ENCODE measurements around the gene PNMA6A. TPM values are rescaled to one million over a fixed set of nuclear protein-coding genes. Genes with fewer than 3 reads are reported as not detected.
"Not testable (repeated sequence)": the region's sequence is repeated elsewhere in the genome, so short reads cannot be mapped to it uniquely, and the experiment has no call there.

The PNMA6A gene
- 1.0 and 1.5 TPM in 2 replicates for total RNA-seq

GRCh38 chrX:153071909-153072583 lies at the start of gene PNMA6A:
Gene PNMA6A (plus strand): TSS chrX:153072454. CDS start chrX:153073063, 609 bp downstream.
- not testable (repeated sequence) for DNase-seq (ENCODE audit: low read depth)

GRCh38 chrX:153026501-153026900 lies 45.8 kb upstream of the PNMA6A start:
- not testable (repeated sequence) for DNase-seq (ENCODE audit: low read depth)

GRCh38 chrX:153028487-153028886 lies 43.8 kb upstream of the PNMA6A start:
- DNase-seq (ENCODE audit: low read depth) = not testable (repeated sequence)

GRCh38 chrX:153029162-153029561 lies 43.1 kb upstream of the PNMA6A start:
- no peak for DNase-seq (ENCODE audit: low read depth)

GRCh38 chrX:153029875-153030274 lies 42.4 kb upstream of the PNMA6A start:
- no peak for DNase-seq (ENCODE audit: low read depth)

GRCh38 chrX:153030801-153031200 lies 41.5 kb upstream of the PNMA6A start:
- no peak for DNase-seq (ENCODE audit: low read depth)

- DNase-seq (ENCODE audit: low read depth) = peak; percentile 1
These were observed 39.7 kb upstream of the PNMA6A start for GRCh38 chrX:153032397-153033118.

GRCh38 chrX:153049093-153049492 lies 23.2 kb upstream of the PNMA6A start:
- no peak for DNase-seq (ENCODE audit: low read depth)

- no peak for DNase-seq (ENCODE audit: low read depth)
These were observed 19.7 kb upstream of the PNMA6A start for GRCh38 chrX:153052534-153052933.

- DNase-seq (ENCODE audit: low read depth) = no peak
These were observed 16.1 kb upstream of the PNMA6A start, which contains the start of gene PNMA3 for GRCh38 chrX:153055871-153056749. Gene PNMA3 (plus strand): TSS chrX:153056470. CDS start chrX:153057056, 586 bp downstream.

GRCh38 chrX:153057281-153057680 lies 15.0 kb upstream of the PNMA6A start:
- DNase-seq (ENCODE audit: low read depth) = no peak

- DNase-seq (ENCODE audit: low read depth) = no peak
These were observed 12.8 kb upstream of the PNMA6A start for GRCh38 chrX:153059191-153060094.

GRCh38 chrX:153060095-153060445 lies 12.2 kb upstream of the PNMA6A start:
- DNase-seq (ENCODE audit: low read depth) = no peak

GRCh38 chrX:153061732-153062131 lies 10.5 kb upstream of the PNMA6A start:
- DNase-seq (ENCODE audit: low read depth) = peak; percentile 23

- no peak for DNase-seq (ENCODE audit: low read depth)
These were observed 8.9 kb upstream of the PNMA6A start for GRCh38 chrX:153063315-153063714.

- no peak for DNase-seq (ENCODE audit: low read depth)
These were observed 8.2 kb upstream of the PNMA6A start for GRCh38 chrX:153064061-153064460.

- no peak for DNase-seq (ENCODE audit: low read depth)
These were observed 6.9 kb upstream of the PNMA6A start for GRCh38 chrX:153065389-153065788.

- not testable (repeated sequence) for DNase-seq (ENCODE audit: low read depth)
These were observed 5.9 kb upstream of the PNMA6A start for GRCh38 chrX:153066402-153066801.

GRCh38 chrX:153073331-153073730 lies 1.1 kb downstream of the PNMA6A start:
- not testable (repeated sequence) for DNase-seq (ENCODE audit: low read depth)

- DNase-seq (ENCODE audit: low read depth) = no peak
These were observed 2.1 kb downstream of the PNMA6A start for GRCh38 chrX:153074262-153074899.

GRCh38 chrX:153074935-153075334 lies 2.7 kb downstream of the PNMA6A start:
- no peak for DNase-seq (ENCODE audit: low read depth)

All from renal cortical epithelial cell (primary cell).